OCI-LY3 (cell line): ENCODE measurements around the gene CPNE2.

ENCODE experiments used
- H2AFZ ChIP-seq: fragments of 200-600, 300-600 bp; shearing (Covaris generic); 2 replicates; pipeline ENCODE4 v1.6.0; 2014; ENCODE audit warnings: antibody characterized with exemption, low read depth, low read length
- H3K27ac ChIP-seq: fragments of 200-600, 300-600 bp; sonication (generic); 2 replicates; pipeline ENCODE4 v1.5.1; 2014; ENCODE audit warnings: mild to moderate bottlenecking, low read length, moderate library complexity, mixed read lengths
- H3K27me3 ChIP-seq: fragments of 200-600, 300-600 bp; sonication (generic); 2 replicates; pipeline ENCODE4 v1.6.1; 2014; ENCODE audit warnings: low read depth, low read length, mixed read lengths
- H3K36me3 ChIP-seq: fragments of 200-600, 300-600 bp; sonication (generic); replicated peaks from 2 replicates; pipeline ENCODE3; 2014; ENCODE audit warnings: low read depth, low read length, mixed read lengths
- H3K4me1 ChIP-seq: fragments of 300-600, 200-600 bp; sonication (generic); 2 replicates; pipeline ENCODE4 v1.6.1; 2014; ENCODE audit warnings: low read length, mixed read lengths
- H3K4me2 ChIP-seq: fragments of 200-600, 300-600 bp; sonication (generic); 2 replicates; pipeline ENCODE4 v1.6.1; 2014; ENCODE audit warnings: low read length, mixed read lengths
- H3K4me3 ChIP-seq: fragments of 300-600, 200-600 bp; sonication (generic); 2 replicates; pipeline ENCODE4 v1.5.1; 2014; ENCODE audit warnings: antibody characterized with exemption, mild to moderate bottlenecking, low read length, moderate library complexity
- H3K79me2 ChIP-seq: fragments of 300-600, 200-600 bp; shearing (Covaris generic); 2 replicates; pipeline ENCODE4 v1.6.1; 2014; ENCODE audit warnings: mild to moderate bottlenecking, low read length, mixed read lengths
- H3K9ac ChIP-seq: fragments of 300-600, 200-600 bp; shearing (Covaris generic); 2 replicates; pipeline ENCODE4 v1.6.0; 2014; ENCODE audit warnings: mild to moderate bottlenecking, low read length, moderate library complexity
- H3K9me3 ChIP-seq: fragments of 200-600, 300-600 bp; shearing (Covaris generic); 2 replicates; pipeline ENCODE4 v1.6.1; 2014; ENCODE audit warnings: low read length, mixed read lengths; ENCODE audit not compliant: insufficient read depth
- H4K20me1 ChIP-seq: fragments of 200-600, 300-600 bp; sonication (generic); 2 replicates; pipeline ENCODE4 v1.6.1; 2016; ENCODE audit warnings: low read length, mixed read lengths; ENCODE audit not compliant: insufficient read depth
- EZH2phosphoT487 ChIP-seq: fragments of 200-600 bp; shearing (Covaris generic); IDR thresholded peaks from 2 replicates; pipeline ENCODE4 v1.6.1; 2018; ENCODE audit warnings: antibody characterized with exemption, mixed run types, low read depth
- TF ChIP-seq, protein P1 (sequence below): fragments of 200-600, 300-600 bp; sonication (generic); IDR thresholded peaks from 2 replicates; pipeline ENCODE4 v1.5.1; 2014; ENCODE audit warnings: antibody characterized with exemption, low read length, low read depth

Gene CPNE2

GRCh38 chr16:57140931-57141668 is 48.7 kb downstream of the CPNE2 start:
- TF ChIP-seq EZH2phosphoT487 = no peak
- TF ChIP-seq, protein P1, sequence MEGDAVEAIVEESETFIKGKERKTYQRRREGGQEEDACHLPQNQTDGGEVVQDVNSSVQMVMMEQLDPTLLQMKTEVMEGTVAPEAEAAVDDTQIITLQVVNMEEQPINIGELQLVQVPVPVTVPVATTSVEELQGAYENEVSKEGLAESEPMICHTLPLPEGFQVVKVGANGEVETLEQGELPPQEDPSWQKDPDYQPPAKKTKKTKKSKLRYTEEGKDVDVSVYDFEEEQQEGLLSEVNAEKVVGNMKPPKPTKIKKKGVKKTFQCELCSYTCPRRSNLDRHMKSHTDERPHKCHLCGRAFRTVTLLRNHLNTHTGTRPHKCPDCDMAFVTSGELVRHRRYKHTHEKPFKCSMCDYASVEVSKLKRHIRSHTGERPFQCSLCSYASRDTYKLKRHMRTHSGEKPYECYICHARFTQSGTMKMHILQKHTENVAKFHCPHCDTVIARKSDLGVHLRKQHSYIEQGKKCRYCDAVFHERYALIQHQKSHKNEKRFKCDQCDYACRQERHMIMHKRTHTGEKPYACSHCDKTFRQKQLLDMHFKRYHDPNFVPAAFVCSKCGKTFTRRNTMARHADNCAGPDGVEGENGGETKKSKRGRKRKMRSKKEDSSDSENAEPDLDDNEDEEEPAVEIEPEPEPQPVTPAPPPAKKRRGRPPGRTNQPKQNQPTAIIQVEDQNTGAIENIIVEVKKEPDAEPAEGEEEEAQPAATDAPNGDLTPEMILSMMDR = no peak
- Histone ChIP-seq H3K9me3 (no peaks in the 10 kb centered on the region), H3K27ac (no peak overlapping the region), H3K79me2 (no peaks in the 10 kb centered on the region), H3K27me3 (no peaks in the 10 kb centered on the region), H3K9ac (no peak overlapping the region), H3K4me3 (no peak overlapping the region), H4K20me1 (no peaks in the 10 kb centered on the region), H3K4me1 (no peaks in the 10 kb centered on the region), H3K36me3 (no peaks in the 10 kb centered on the region), H2AFZ (no peak overlapping the region), H3K4me2 (no peak overlapping the region)

DNA sequence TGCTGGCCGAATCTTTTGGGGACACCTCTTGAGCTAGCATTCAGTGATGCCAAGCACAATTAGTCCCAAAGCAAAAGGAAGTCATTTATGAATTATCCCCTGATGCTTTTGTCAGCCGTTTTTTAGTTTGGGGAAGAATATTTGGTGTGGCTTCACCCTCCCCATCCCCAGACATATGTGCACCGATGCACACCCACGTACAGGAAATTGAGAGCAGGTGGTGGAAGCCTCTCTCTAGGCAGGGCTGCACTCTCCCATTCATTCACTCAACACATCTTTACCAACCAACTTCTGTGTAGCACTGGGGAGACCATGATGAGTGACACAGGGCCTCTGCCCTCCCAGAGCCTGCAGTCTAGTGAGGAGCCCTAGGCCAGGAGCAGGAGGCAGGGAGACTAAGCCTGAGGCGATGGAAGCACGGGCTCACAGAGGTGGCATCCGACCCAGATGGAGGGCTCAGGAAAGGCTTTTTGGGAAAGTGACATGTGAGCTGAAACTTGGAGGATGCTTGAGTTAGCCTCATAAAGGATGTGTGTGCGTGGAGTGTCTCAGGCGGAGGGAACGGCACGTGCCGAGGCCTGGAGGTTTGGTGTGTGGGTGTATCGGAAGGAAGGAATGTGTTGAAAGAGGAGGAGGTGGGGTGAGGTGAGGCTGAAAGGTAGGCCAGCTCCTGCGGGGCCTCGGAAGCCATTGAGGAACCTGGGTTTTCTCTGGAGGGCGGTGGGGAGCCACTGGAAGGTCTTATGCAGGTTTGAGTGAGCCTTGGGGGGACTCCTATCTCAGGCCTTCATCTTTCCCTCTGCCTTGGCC is 49.6 kb downstream of the CPNE2 start:
- no peaks in the 10 kb centered on the region for H3K9me3 ChIP-seq
- no peak overlapping the region for H3K9ac ChIP-seq
- no peaks in the 10 kb centered on the region for H3K79me2 ChIP-seq
- H3K27me3 ChIP-seq = no peaks in the 10 kb centered on the region
- no peak overlapping the region for H3K4me3 ChIP-seq
- no peak overlapping the region for H3K4me2 ChIP-seq
- no peak overlapping the region for H3K27ac ChIP-seq
- no peak for TF ChIP-seq EZH2phosphoT487
- TF ChIP-seq, protein P1 = no peak
- no peaks in the 10 kb centered on the region for H4K20me1 ChIP-seq
- H3K36me3 ChIP-seq = no peaks in the 10 kb centered on the region
- no peaks in the 10 kb centered on the region for H3K4me1 ChIP-seq
- no peak overlapping the region for H2AFZ ChIP-seq

DNA sequence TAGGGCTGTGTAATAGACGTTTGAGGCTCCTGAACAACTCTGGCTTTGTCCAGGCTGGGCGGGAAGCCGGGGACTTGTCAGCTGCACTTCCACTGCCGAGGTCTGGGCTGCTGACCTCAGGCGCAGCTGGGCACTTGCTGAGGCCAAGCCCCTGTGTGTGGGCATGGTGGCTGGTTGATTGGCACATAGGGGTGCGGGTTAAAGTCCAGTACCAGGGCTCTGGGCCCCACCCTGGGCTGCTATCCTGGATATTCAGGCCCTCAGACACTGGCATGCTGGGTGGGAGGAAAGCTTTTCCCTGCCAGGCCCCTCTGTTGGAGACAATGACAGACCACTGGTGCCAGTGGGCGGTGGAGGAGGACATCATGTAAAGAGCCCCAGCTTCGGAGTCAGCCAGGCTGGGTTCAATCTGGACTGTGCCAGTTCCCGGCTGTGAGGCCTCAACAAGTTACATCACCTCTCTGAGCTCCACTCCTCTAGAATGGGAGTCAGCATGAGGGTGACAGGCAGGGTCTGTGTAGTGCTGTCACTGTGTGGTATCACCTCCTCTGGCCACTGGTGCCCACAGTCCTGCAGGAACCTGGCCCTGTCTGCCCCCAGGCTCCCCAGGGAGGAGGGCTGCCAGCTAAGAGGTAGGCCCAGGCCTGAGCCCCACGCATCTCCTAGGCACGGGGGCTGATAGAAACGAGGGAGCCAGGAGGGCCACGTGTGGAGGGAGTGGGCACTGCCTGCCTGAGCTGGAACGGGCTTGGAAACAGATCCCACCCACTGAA is 51.0 kb downstream of the CPNE2 start:
- Histone ChIP-seq H3K27me3 (no peaks in the 10 kb centered on the region), H4K20me1 (no peaks in the 10 kb centered on the region), H3K27ac (no peak overlapping the region), H3K4me2 (no peak overlapping the region), H3K9me3 (no peaks in the 10 kb centered on the region), H2AFZ (no peak overlapping the region), H3K4me1 (no peaks in the 10 kb centered on the region), H3K79me2 (no peaks in the 10 kb centered on the region), H3K36me3 (no peaks in the 10 kb centered on the region), H3K9ac (no peak overlapping the region), H3K4me3 (no peak overlapping the region)
- TF ChIP-seq, protein P1 = no peak
- no peak for TF ChIP-seq EZH2phosphoT487

DNA sequence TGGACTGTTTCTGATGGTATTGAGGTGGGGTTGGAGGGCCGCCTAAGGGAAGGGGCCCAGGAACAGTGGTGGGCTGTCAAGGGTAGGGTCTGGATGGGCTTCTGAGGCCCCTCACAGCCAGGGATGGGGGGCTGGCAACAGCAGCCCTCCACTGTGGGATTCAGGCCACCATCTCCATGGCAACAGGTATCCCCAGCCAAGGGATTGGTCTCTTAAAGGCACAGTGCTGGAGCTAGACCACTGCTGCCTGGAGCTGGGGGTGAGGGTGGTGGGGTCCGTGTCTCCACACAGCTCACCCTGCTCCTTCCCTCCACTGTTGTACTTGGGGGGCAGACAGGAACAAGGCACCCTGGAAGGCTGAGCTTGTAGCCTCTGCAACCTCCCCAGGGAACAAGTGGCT is 51.6 kb downstream of the CPNE2 start:
- Histone ChIP-seq H3K9me3 (no peaks in the 10 kb centered on the region), H3K27me3 (no peaks in the 10 kb centered on the region), H3K4me3 (no peak overlapping the region), H2AFZ (no peak overlapping the region), H3K4me1 (no peaks in the 10 kb centered on the region), H3K36me3 (no peaks in the 10 kb centered on the region), H3K79me2 (no peaks in the 10 kb centered on the region), H3K27ac (no peak overlapping the region), H4K20me1 (no peaks in the 10 kb centered on the region), H3K4me2 (no peak overlapping the region), H3K9ac (no peak overlapping the region)
- TF ChIP-seq EZH2phosphoT487 = no peak
- TF ChIP-seq, protein P1 = no peak
